Measurements from ENCODE around the gene L3MBTL1. TPM values are rescaled to one million over a fixed set of nuclear protein-coding genes. Genes with fewer than 3 reads are reported as not detected.

Gene L3MBTL1
- total RNA-seq, 2 donors from 2014 or later: 38.4 to 57.6 TPM

DNA sequence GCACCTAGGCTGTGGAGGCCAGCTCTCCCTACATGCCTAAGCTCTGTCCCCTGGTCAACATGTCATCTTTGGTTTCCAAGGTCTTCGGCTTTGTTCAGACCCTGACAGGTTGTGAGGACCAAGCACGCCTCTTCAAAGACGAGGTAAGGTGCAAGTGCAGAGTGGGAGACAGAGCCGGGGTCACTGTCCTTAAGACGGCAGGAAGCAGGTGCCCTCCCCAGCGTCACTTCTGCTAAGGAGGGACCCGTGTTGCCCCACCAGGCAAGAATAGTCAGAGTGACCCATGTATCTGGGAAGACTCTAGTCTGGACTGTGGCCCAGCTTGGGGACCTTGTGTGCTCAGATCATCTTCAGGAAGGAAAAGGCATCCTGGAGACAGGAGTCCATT, 33.2 kb downstream of the L3MBTL1 start:
- no peak overlapping the region for H3K9ac ChIP-seq (ENCODE audit: extremely low read depth, low read length, poor library complexity, severe bottlenecking)
- no peak overlapping the region for H3K4me3 Mint-ChIP-seq
- no peaks in the 10 kb centered on the region for H3K9me3 Mint-ChIP-seq
- no peak for DNase-seq
- H3K36me3 Mint-ChIP-seq (ENCODE audit: low read depth): peaks cover 37% of the 10 kb centered on the region
- H3K4me1 Mint-ChIP-seq: no peaks in the 10 kb centered on the region
- no peak overlapping the region for H3K27ac Mint-ChIP-seq
- no peaks in the 10 kb centered on the region for H3K27me3 ChIP-seq (ENCODE audit: control insufficient read depth, insufficient read depth, low read length, poor library complexity, severe bottlenecking)
- no peaks in the 10 kb centered on the region for H3K9me3 ChIP-seq (ENCODE audit: control insufficient read depth, low read length)
- no peak for TF ChIP-seq CTCF (conservative IDR thresholded peaks at IDR 0.05)
- H3K27me3 Mint-ChIP-seq (ENCODE audit: insufficient read depth): no peaks in the 10 kb centered on the region
- H3K27ac ChIP-seq (ENCODE audit: low read depth, low read length): no peak overlapping the region
- H3K36me3 ChIP-seq (ENCODE audit: control insufficient read depth, insufficient read depth, low read length): peaks cover 23% of the 10 kb centered on the region
- no peaks in the 10 kb centered on the region for H3K4me1 ChIP-seq (ENCODE audit: control insufficient read depth, insufficient read depth, low read length)
- H3K4me3 ChIP-seq (ENCODE audit: low read length): no peak overlapping the region
- 90 to 95% methylated on average over 7 of the region's 7 CpGs for WGBS, 2 experiments (ENCODE audit: insufficient coverage in 1 of 2, insufficient read length in 1 of 2)

DNA sequence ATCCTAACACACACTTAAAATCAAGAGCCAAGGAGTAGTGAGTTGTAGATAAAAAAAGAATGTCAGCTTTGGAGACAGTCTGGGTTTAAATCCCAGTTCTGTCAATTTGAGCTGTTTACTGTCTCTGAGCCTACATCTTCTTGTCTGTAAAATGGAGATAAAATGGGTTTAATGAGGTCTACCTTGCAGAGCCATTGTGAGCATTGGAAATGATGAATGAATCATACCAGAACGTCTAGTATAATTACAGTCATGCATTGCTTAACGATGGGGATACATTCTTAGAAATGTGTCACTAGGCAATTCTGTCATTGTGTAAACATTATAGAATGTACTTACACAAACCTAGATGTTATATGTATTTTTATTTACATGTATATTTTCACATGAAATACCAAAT, 33.7 kb downstream of the L3MBTL1 start:
- no peaks in the 10 kb centered on the region for H3K4me1 ChIP-seq (ENCODE audit: control insufficient read depth, insufficient read depth, low read length)
- Mint-ChIP-seq H3K4me3 (no peak overlapping the region), H3K27me3 (ENCODE audit: insufficient read depth) (no peaks in the 10 kb centered on the region), H3K4me1 (no peaks in the 10 kb centered on the region), H3K9me3 (peaks cover 1% of the 10 kb centered on the region), H3K27ac (no peak overlapping the region), H3K36me3 (ENCODE audit: low read depth) (peaks cover 42% of the 10 kb centered on the region)
- 76% methylated on average over 2 of the region's 2 CpGs; no CpG with 5 or more reads in 1 of the 2 experiments for WGBS, 2 experiments (ENCODE audit: insufficient coverage in 1 of 2, insufficient read length in 1 of 2)
- H3K4me3 ChIP-seq (ENCODE audit: low read length): no peak overlapping the region
- H3K27ac ChIP-seq (ENCODE audit: low read depth, low read length): no peak overlapping the region
- no peak for DNase-seq
- no peak overlapping the region for H3K9ac ChIP-seq (ENCODE audit: extremely low read depth, low read length, poor library complexity, severe bottlenecking)
- peaks cover 23% of the 10 kb centered on the region for H3K36me3 ChIP-seq (ENCODE audit: control insufficient read depth, insufficient read depth, low read length)
- no peaks in the 10 kb centered on the region for H3K27me3 ChIP-seq (ENCODE audit: control insufficient read depth, insufficient read depth, low read length, poor library complexity, severe bottlenecking)
- no peaks in the 10 kb centered on the region for H3K9me3 ChIP-seq (ENCODE audit: control insufficient read depth, low read length)
- no peak for TF ChIP-seq CTCF (conservative IDR thresholded peaks at IDR 0.05)

- H3K4me3 ChIP-seq (ENCODE audit: low read length): no peak overlapping the region
- no peaks in the 10 kb centered on the region for H3K4me1 ChIP-seq (ENCODE audit: control insufficient read depth, insufficient read depth, low read length)
- H3K27ac ChIP-seq (ENCODE audit: low read depth, low read length): no peak overlapping the region
- no peak overlapping the region for H3K4me3 Mint-ChIP-seq
- peaks cover 44% of the 10 kb centered on the region for H3K36me3 Mint-ChIP-seq (ENCODE audit: low read depth)
- no peaks in the 10 kb centered on the region for H3K9me3 ChIP-seq (ENCODE audit: control insufficient read depth, low read length)
- WGBS, 2 experiments (ENCODE audit: insufficient coverage in 1 of 2, insufficient read length in 1 of 2): 87 to 92% methylated on average over 3 to 5 of the region's 5 CpGs
- DNase-seq: no peak
- no peaks in the 10 kb centered on the region for H3K4me1 Mint-ChIP-seq
- no peak for TF ChIP-seq CTCF (conservative IDR thresholded peaks at IDR 0.05)
- no peak overlapping the region for H3K27ac Mint-ChIP-seq
- no peaks in the 10 kb centered on the region for H3K27me3 Mint-ChIP-seq (ENCODE audit: insufficient read depth)
- peaks cover 9% of the 10 kb centered on the region for H3K9me3 Mint-ChIP-seq
- H3K27me3 ChIP-seq (ENCODE audit: control insufficient read depth, insufficient read depth, low read length, poor library complexity, severe bottlenecking): no peaks in the 10 kb centered on the region
- no peak overlapping the region for H3K9ac ChIP-seq (ENCODE audit: extremely low read depth, low read length, poor library complexity, severe bottlenecking)
- H3K36me3 ChIP-seq (ENCODE audit: control insufficient read depth, insufficient read depth, low read length): peaks cover 23% of the 10 kb centered on the region
These were observed 34.7 kb downstream of the L3MBTL1 start for GRCh38 chr20:43542161-43542560.

Data from endodermal cell (in vitro differentiated cells).